ENCODE measurements around the gene RFT1. TPM values are rescaled to one million over a fixed set of nuclear protein-coding genes. Genes with fewer than 3 reads are reported as not detected.

Gene RFT1
- total and polyA plus RNA-seq, 4 donors, result 10.8 to 23.1 (median 21.6) TPM

GRCh38 chr3:53160061-53160659, 29.9 kb upstream of the RFT1 start:
- DNase-seq, result no peak
- Histone ChIP-seq H3K36me3 (ENCODE audit: control insufficient read depth in 4 of 4, insufficient read depth in 4 of 4, low read length in 4 of 4) (peaks cover 0 to 1% (median 0%) of the 10 kb centered on the region in 4 donors), H3K27ac (ENCODE audit: low read depth in 1 of 2, low read length in 1 of 2) (peak overlapping the region; percentile 67 to 93), H3K4me1 (ENCODE audit: control insufficient read depth in 5 of 5, insufficient read depth in 5 of 5, low read length in 5 of 5) (peaks cover 0 to 42% (median 20%) of the 10 kb centered on the region in 5 donors), H3K27me3 (ENCODE audit: control insufficient read depth in 3 of 3, insufficient read depth in 3 of 3, low read length in 2 of 3) (peaks cover 0 to 5% (median 0%) of the 10 kb centered on the region in 3 donors), H3K9ac (ENCODE audit: insufficient read depth in 1 of 2, low read length in 2 of 2) (no peak overlapping the region), H3K4me3 (peak overlapping the region; percentile 54), H3K9me3 (ENCODE audit: control insufficient read depth in 4 of 4, insufficient read depth in 3 of 4, low read length in 3 of 4) (no peaks in the 10 kb centered on the region)
- ATAC-seq (ENCODE audit: insufficient read depth, low FRiP score), result no peak
- TF ChIP-seq CTCF (IDR thresholded peaks at IDR 0.05; ENCODE audit: control extremely low read depth, extremely low read depth), result no peak
- 30 to 39% methylated on average over 4 of the region's 4 CpGs for WGBS, 2 donors

GRCh38 chr3:53159156-53160060, 29.2 kb upstream of the RFT1 start:
- H3K9me3 ChIP-seq (ENCODE audit: control insufficient read depth in 4 of 4, insufficient read depth in 3 of 4, low read length in 3 of 4), result no peaks in the 10 kb centered on the region
- H3K36me3 ChIP-seq (ENCODE audit: control insufficient read depth in 4 of 4, insufficient read depth in 4 of 4, low read length in 4 of 4), result no peaks in the 10 kb centered on the region
- 55 to 69% methylated on average over 9 of the region's 9 CpGs for WGBS, 2 donors
- no peak for ATAC-seq (ENCODE audit: insufficient read depth, low FRiP score)
- H3K4me1 ChIP-seq (ENCODE audit: control insufficient read depth in 5 of 5, insufficient read depth in 5 of 5, low read length in 5 of 5), result peaks cover 0 to 49% (median 19%) of the 10 kb centered on the region in 5 donors
- no peak overlapping the region for H3K9ac ChIP-seq (ENCODE audit: insufficient read depth in 1 of 2, low read length in 2 of 2)
- no peak for TF ChIP-seq CTCF (IDR thresholded peaks at IDR 0.05; ENCODE audit: control extremely low read depth, extremely low read depth)
- no peak overlapping the region for H3K4me3 ChIP-seq
- peak in 1 of 3 donors; percentile 26 for DNase-seq
- H3K27ac ChIP-seq (ENCODE audit: low read depth in 1 of 2, low read length in 1 of 2), result peak overlapping the region in 1 of 2 donors; percentile 93
- H3K27me3 ChIP-seq (ENCODE audit: control insufficient read depth in 3 of 3, insufficient read depth in 3 of 3, low read length in 2 of 3), result peaks cover 0 to 5% (median 0%) of the 10 kb centered on the region in 3 donors

GRCh38 chr3:53158765-53159155, 28.5 kb upstream of the RFT1 start:
- Histone ChIP-seq H3K9ac (ENCODE audit: insufficient read depth in 1 of 2, low read length in 2 of 2) (no peak overlapping the region), H3K4me1 (ENCODE audit: control insufficient read depth in 5 of 5, insufficient read depth in 5 of 5, low read length in 5 of 5) (peaks cover 0 to 53% (median 24%) of the 10 kb centered on the region in 5 donors), H3K4me3 (no peak overlapping the region), H3K9me3 (ENCODE audit: control insufficient read depth in 4 of 4, insufficient read depth in 3 of 4, low read length in 3 of 4) (no peaks in the 10 kb centered on the region), H3K36me3 (ENCODE audit: control insufficient read depth in 4 of 4, insufficient read depth in 4 of 4, low read length in 4 of 4) (no peaks in the 10 kb centered on the region), H3K27me3 (ENCODE audit: control insufficient read depth in 3 of 3, insufficient read depth in 3 of 3, low read length in 2 of 3) (peaks cover 0 to 5% (median 0%) of the 10 kb centered on the region in 3 donors), H3K27ac (ENCODE audit: low read depth in 1 of 2, low read length in 1 of 2) (no peak overlapping the region)
- no peak for DNase-seq
- WGBS, 2 donors, result 38 to 67% methylated on average over 2 of the region's 2 CpGs
- no peak for ATAC-seq (ENCODE audit: insufficient read depth, low FRiP score)
- no peak for TF ChIP-seq CTCF (IDR thresholded peaks at IDR 0.05; ENCODE audit: control extremely low read depth, extremely low read depth)

Data from lung (tissue), 12 donors.